Progenitor cell of endocrine pancreas (in vitro differentiated cells): Measurements from ENCODE around the gene ITGAD. TPM values are rescaled to one million over a fixed set of nuclear protein-coding genes. Genes with fewer than 3 reads are reported as not detected.

Source experiments
- DNase-seq: peaks from one replicate; pipeline ENCODE4 v3.0.0; 2021; ENCODE audit warnings: low spot score; ENCODE audit not compliant: unreplicated experiment
- H3K27ac Mint-ChIP-seq: 2 replicates; pipeline ENCODE4 v1.8.0; 2021; ENCODE audit warnings: mild to moderate bottlenecking, moderate library complexity, mixed read lengths
- H3K27me3 Mint-ChIP-seq: 2 replicates; pipeline ENCODE4 v1.8.0; 2021; ENCODE audit warnings: mixed read lengths
- H3K36me3 Mint-ChIP-seq: 2 replicates; pipeline ENCODE4 v1.8.0; 2022; ENCODE audit warnings: mixed read lengths; ENCODE audit not compliant: insufficient read depth
- H3K4me1 Mint-ChIP-seq: 2 replicates; pipeline ENCODE4 v1.8.0; 2021; ENCODE audit warnings: low read depth, mixed read lengths
- H3K4me3 Mint-ChIP-seq: 2 replicates; pipeline ENCODE4 v1.8.0; 2021; ENCODE audit warnings: low read depth, mild to moderate bottlenecking, moderate library complexity, mixed read lengths
- H3K9me3 Mint-ChIP-seq: 2 replicates; pipeline ENCODE4 v1.8.0; 2021; ENCODE audit warnings: low read depth, mixed read lengths
- CTCF ChIP-seq: fragments of 200-600 bp; sonication (generic); IDR thresholded peaks from one replicate; pipeline ENCODE4 v1.5.0; 2021; ENCODE audit warnings: antibody characterized with exemption, mild to moderate bottlenecking; ENCODE audit not compliant: unreplicated experiment
- long read RNA-seq: library from polyadenylated mRNA; unstranded; transcript quantifications from one replicate; pipeline ENCODE4 v2.0.0, GENCODE V29; 2020
- total RNA-seq: library from RNA; stranded (reverse); gene quantifications from 2 replicates; pipeline ENCODE4 v1.2.1, GENCODE V29; 2021

The ITGAD gene
- not detected in 2 replicates for total RNA-seq
- long read RNA-seq = 0 reads

- no peaks in the 10 kb centered on the region for H3K36me3 Mint-ChIP-seq
- H3K9me3 Mint-ChIP-seq = no peaks in the 10 kb centered on the region
- TF ChIP-seq CTCF = no peak
- H3K4me3 Mint-ChIP-seq = no peak within 1 kb of the TSS
- no peak within 1 kb of the TSS for H3K27ac Mint-ChIP-seq
- peaks cover 7% of the 10 kb centered on the region for H3K27me3 Mint-ChIP-seq
- H3K4me1 Mint-ChIP-seq = no peaks in the 10 kb centered on the region
- no peak for DNase-seq
Measured at GRCh38 chr16:31393056-31393455, at the start of gene ITGAD. ITGAD (plus strand) TSS chr16:31393335; CDS start chr16:31393361, 26 bp downstream.

GRCh38 chr16:31344712-31345111 lies 48.4 kb upstream of the ITGAD start:
- no peak overlapping the region for H3K27ac Mint-ChIP-seq
- no peaks in the 10 kb centered on the region for H3K9me3 Mint-ChIP-seq
- no peak for DNase-seq
- no peaks in the 10 kb centered on the region for H3K36me3 Mint-ChIP-seq
- no peak overlapping the region for H3K4me3 Mint-ChIP-seq
- no peaks in the 10 kb centered on the region for H3K4me1 Mint-ChIP-seq
- no peak for TF ChIP-seq CTCF
- peaks cover 11% of the 10 kb centered on the region for H3K27me3 Mint-ChIP-seq

- no peak for DNase-seq
- Mint-ChIP-seq H3K9me3 (no peaks in the 10 kb centered on the region), H3K27me3 (peaks cover 16% of the 10 kb centered on the region), H3K4me1 (no peaks in the 10 kb centered on the region), H3K4me3 (no peak overlapping the region), H3K36me3 (no peaks in the 10 kb centered on the region), H3K27ac (no peak overlapping the region)
- TF ChIP-seq CTCF = no peak
Measured at GRCh38 chr16:31347445-31347844, 45.7 kb upstream of the ITGAD start.

- no peaks in the 10 kb centered on the region for H3K9me3 Mint-ChIP-seq
- DNase-seq = no peak
- H3K4me1 Mint-ChIP-seq = no peaks in the 10 kb centered on the region
- H3K27ac Mint-ChIP-seq = no peak overlapping the region
- TF ChIP-seq CTCF = no peak
- no peaks in the 10 kb centered on the region for H3K36me3 Mint-ChIP-seq
- H3K4me3 Mint-ChIP-seq = no peak overlapping the region
- peaks cover 24% of the 10 kb centered on the region for H3K27me3 Mint-ChIP-seq
Measured at GRCh38 chr16:31348579-31348978, 44.6 kb upstream of the ITGAD start.

GRCh38 chr16:31350275-31351005 lies 42.7 kb upstream of the ITGAD start:
- no peaks in the 10 kb centered on the region for H3K9me3 Mint-ChIP-seq
- H3K27ac Mint-ChIP-seq = no peak overlapping the region
- H3K4me3 Mint-ChIP-seq = no peak overlapping the region
- H3K4me1 Mint-ChIP-seq = no peaks in the 10 kb centered on the region
- TF ChIP-seq CTCF = no peak
- H3K36me3 Mint-ChIP-seq = no peaks in the 10 kb centered on the region
- DNase-seq = no peak
- peaks cover 27% of the 10 kb centered on the region for H3K27me3 Mint-ChIP-seq
